ENCODE measurements around the gene ITPR1. TPM values are rescaled to one million over a fixed set of nuclear protein-coding genes. Genes with fewer than 3 reads are reported as not detected.

Gene ITPR1
- total RNA-seq, 2 donors from 2014 or later, result 5.9 TPM

GRCh38 chr3:4660936-4661335, 167.8 kb downstream of the ITPR1 start:
- H3K27ac Mint-ChIP-seq, result no peak overlapping the region
- DNase-seq, result no peak
- Histone ChIP-seq H3K27me3 (ENCODE audit: control insufficient read depth, insufficient read depth, low read length, poor library complexity, severe bottlenecking) (peaks cover 10% of the 10 kb centered on the region), H3K4me1 (ENCODE audit: control insufficient read depth, insufficient read depth, low read length) (peaks cover 3% of the 10 kb centered on the region), H3K9ac (ENCODE audit: extremely low read depth, low read length, poor library complexity, severe bottlenecking) (no peak overlapping the region), H3K4me3 (ENCODE audit: low read length) (no peak overlapping the region), H3K9me3 (ENCODE audit: control insufficient read depth, low read length) (no peaks in the 10 kb centered on the region), H3K27ac (ENCODE audit: low read depth, low read length) (no peak overlapping the region), H3K36me3 (ENCODE audit: control insufficient read depth, insufficient read depth, low read length) (no peaks in the 10 kb centered on the region)
- no peak for TF ChIP-seq CTCF (conservative IDR thresholded peaks at IDR 0.05)
- no peaks in the 10 kb centered on the region for H3K36me3 Mint-ChIP-seq (ENCODE audit: low read depth)
- peaks cover 5% of the 10 kb centered on the region for H3K4me1 Mint-ChIP-seq
- no peaks in the 10 kb centered on the region for H3K9me3 Mint-ChIP-seq
- no peak overlapping the region for H3K4me3 Mint-ChIP-seq
- WGBS, 2 experiments (ENCODE audit: insufficient coverage in 1 of 2, insufficient read length in 1 of 2), result 89 to 97% methylated on average over 5 to 7 of the region's 7 CpGs
- peaks cover 6% of the 10 kb centered on the region for H3K27me3 Mint-ChIP-seq (ENCODE audit: insufficient read depth)

GRCh38 chr3:4664412-4664811, 171.3 kb downstream of the ITPR1 start:
- Mint-ChIP-seq H3K27ac (no peak overlapping the region), H3K9me3 (no peaks in the 10 kb centered on the region), H3K27me3 (ENCODE audit: insufficient read depth) (peaks cover 6% of the 10 kb centered on the region), H3K36me3 (ENCODE audit: low read depth) (no peaks in the 10 kb centered on the region), H3K4me3 (no peak overlapping the region), H3K4me1 (peaks cover 17% of the 10 kb centered on the region)
- Histone ChIP-seq H3K9me3 (ENCODE audit: control insufficient read depth, low read length) (no peaks in the 10 kb centered on the region), H3K9ac (ENCODE audit: extremely low read depth, low read length, poor library complexity, severe bottlenecking) (no peak overlapping the region), H3K27me3 (ENCODE audit: control insufficient read depth, insufficient read depth, low read length, poor library complexity, severe bottlenecking) (peaks cover 10% of the 10 kb centered on the region), H3K4me1 (ENCODE audit: control insufficient read depth, insufficient read depth, low read length) (peaks cover 6% of the 10 kb centered on the region), H3K36me3 (ENCODE audit: control insufficient read depth, insufficient read depth, low read length) (no peaks in the 10 kb centered on the region), H3K4me3 (ENCODE audit: low read length) (no peak overlapping the region), H3K27ac (ENCODE audit: low read depth, low read length) (no peak overlapping the region)
- no peak for DNase-seq
- no peak for TF ChIP-seq CTCF (conservative IDR thresholded peaks at IDR 0.05)
- 86 to 100% methylated on average over 2 of the region's 2 CpGs for WGBS, 2 experiments (ENCODE audit: insufficient coverage in 1 of 2, insufficient read length in 1 of 2)

GRCh38 chr3:4665197-4665596, 172.0 kb downstream of the ITPR1 start:
- Mint-ChIP-seq H3K4me3 (no peak overlapping the region), H3K4me1 (peaks cover 17% of the 10 kb centered on the region), H3K27ac (no peak overlapping the region), H3K9me3 (no peaks in the 10 kb centered on the region), H3K36me3 (ENCODE audit: low read depth) (no peaks in the 10 kb centered on the region), H3K27me3 (ENCODE audit: insufficient read depth) (peaks cover 6% of the 10 kb centered on the region)
- Histone ChIP-seq H3K9me3 (ENCODE audit: control insufficient read depth, low read length) (no peaks in the 10 kb centered on the region), H3K36me3 (ENCODE audit: control insufficient read depth, insufficient read depth, low read length) (no peaks in the 10 kb centered on the region), H3K4me3 (ENCODE audit: low read length) (no peak overlapping the region), H3K4me1 (ENCODE audit: control insufficient read depth, insufficient read depth, low read length) (peaks cover 6% of the 10 kb centered on the region), H3K9ac (ENCODE audit: extremely low read depth, low read length, poor library complexity, severe bottlenecking) (no peak overlapping the region), H3K27me3 (ENCODE audit: control insufficient read depth, insufficient read depth, low read length, poor library complexity, severe bottlenecking) (peaks cover 10% of the 10 kb centered on the region), H3K27ac (ENCODE audit: low read depth, low read length) (no peak overlapping the region)
- TF ChIP-seq CTCF (conservative IDR thresholded peaks at IDR 0.05), result no peak
- DNase-seq, result no peak
- 92 to 98% methylated on average over 5 to 8 of the region's 8 CpGs for WGBS, 2 experiments (ENCODE audit: insufficient coverage in 1 of 2, insufficient read length in 1 of 2)
